ENCODE results near the gene RAMP3.
A peak's percentile ranks its signal among the peaks of the same experiment; 100 is the strongest.
"Not testable (repeated sequence)": the region's sequence is repeated elsewhere in the genome, so short reads cannot be mapped to it uniquely, and the experiment has no call there.

The RAMP3 gene

GRCh38 chr7:45198986-45199385 is 41.4 kb downstream of the RAMP3 start:
- DNase-seq = peak; percentile 47

GRCh38 chr7:45199506-45199905 is 41.9 kb downstream of the RAMP3 start:
- DNase-seq = peak; percentile 50

GRCh38 chr7:45202625-45203024 is 45.0 kb downstream of the RAMP3 start:
- no peak for DNase-seq

- no peak for DNase-seq
Measured at GRCh38 chr7:45203036-45203435, 45.4 kb downstream of the RAMP3 start.

- no peak for DNase-seq
Measured at GRCh38 chr7:45203459-45203858, 45.9 kb downstream of the RAMP3 start.

GRCh38 chr7:45203936-45204445 is 46.4 kb downstream of the RAMP3 start:
- no peak for DNase-seq

- DNase-seq = not testable (repeated sequence)
Measured at GRCh38 chr7:45206266-45206665, 48.7 kb downstream of the RAMP3 start.

- DNase-seq = not testable (repeated sequence)
Measured at GRCh38 chr7:45209909-45210308, 52.3 kb downstream of the RAMP3 start.

GRCh38 chr7:45211066-45211465 is 53.5 kb downstream of the RAMP3 start:
- DNase-seq = no peak

GRCh38 chr7:45211958-45212357 is 54.4 kb downstream of the RAMP3 start:
- DNase-seq = no peak

- no peak for DNase-seq
Measured at GRCh38 chr7:45212606-45213005, 55.0 kb downstream of the RAMP3 start.

- DNase-seq = no peak
Measured at GRCh38 chr7:45215601-45216062, 58.0 kb downstream of the RAMP3 start.

- no peak for DNase-seq
Measured at GRCh38 chr7:45216181-45216580, 58.6 kb downstream of the RAMP3 start.

- no peak for DNase-seq
Measured at GRCh38 chr7:45216622-45217165, 59.1 kb downstream of the RAMP3 start.

GRCh38 chr7:45217358-45217757 is 59.8 kb downstream of the RAMP3 start:
- no peak for DNase-seq

- DNase-seq = no peak
Measured at GRCh38 chr7:45219130-45219529, 61.5 kb downstream of the RAMP3 start.

- no peak for DNase-seq
Measured at GRCh38 chr7:45219801-45220435, 62.3 kb downstream of the RAMP3 start.

GRCh38 chr7:45220846-45221618 is 63.4 kb downstream of the RAMP3 start:
- DNase-seq = no peak

GRCh38 chr7:45221896-45222604 is 64.5 kb downstream of the RAMP3 start:
- no peak for DNase-seq

- no peak for DNase-seq
Measured at GRCh38 chr7:45223078-45223477, 65.5 kb downstream of the RAMP3 start.

- DNase-seq = no peak
Measured at GRCh38 chr7:45223728-45224630, 66.4 kb downstream of the RAMP3 start.

- DNase-seq = no peak
Measured at GRCh38 chr7:45224832-45225231, 67.2 kb downstream of the RAMP3 start.
